GM12878 (cell line): ENCODE data around the gene TRIM47. TPM values are rescaled to one million over a fixed set of nuclear protein-coding genes. Genes with fewer than 3 reads are reported as not detected.
A peak's percentile ranks its signal among the peaks of the same experiment; 100 is the strongest.

Source experiments
- ASH2L ChIP-seq: fragments of 300-600, 200-600 bp; sonication (generic); IDR thresholded peaks from 2 replicates; pipeline ENCODE4 v1.6.1; 2017; ENCODE audit warnings: low read depth, mild to moderate bottlenecking, borderline replicate concordance
- BRCA1 ChIP-seq: IDR thresholded peaks from 2 replicates; pipeline ENCODE4 v1.6.1; 2011; ENCODE audit warnings: low read depth, low read length, improper control_type of control experiment
- CBX5 ChIP-seq: sonication (generic); IDR thresholded peaks from 2 replicates; pipeline ENCODE4 v1.6.1; 2016; ENCODE audit warnings: low read depth, moderate library complexity, mild to moderate bottlenecking, inconsistent platforms
- CEBPB ChIP-seq, 2 experiments: fragments of 150-350 bp in 1 of 2; IDR thresholded peaks; 2 replicates each; pipeline ENCODE4 v1.6.1; 2012 to 2014; ENCODE audit warnings: low read depth in 2 of 2, low read length in 2 of 2, borderline replicate concordance in 1 of 2, inconsistent platforms in 1 of 2
- CREM ChIP-seq: IDR thresholded peaks from 2 replicates; pipeline ENCODE4 v1.6.1; 2014; ENCODE audit warnings: antibody characterized with exemption, low read depth
- E2F4 ChIP-seq: IDR thresholded peaks from 2 replicates; pipeline ENCODE4 v1.6.1; 2012; ENCODE audit warnings: low read depth, low read length, improper control_type of control experiment
- EZH2 ChIP-seq: IDR thresholded peaks from 2 replicates; pipeline ENCODE4 v1.6.1; 2012; ENCODE audit warnings: low read depth, mild to moderate bottlenecking, control low read depth, inconsistent platforms, low read length, borderline replicate concordance; ENCODE audit not compliant: control insufficient read depth
- FOXM1 ChIP-seq: IDR thresholded peaks from 2 replicates; pipeline ENCODE4 v1.6.1; 2012; ENCODE audit warnings: low read depth, mild to moderate bottlenecking, inconsistent platforms, low read length, moderate library complexity
- GABPA ChIP-seq: IDR thresholded peaks from 2 replicates; pipeline ENCODE4 v1.6.1; 2014; ENCODE audit warnings: antibody characterized with exemption, low read depth, mild to moderate bottlenecking, inconsistent platforms
- IKZF2 ChIP-seq, 2 experiments: fragments of 450-650 bp; IDR thresholded peaks; 2 replicates each; pipeline ENCODE4 v1.6.1; 2017; ENCODE audit warnings: mild to moderate bottlenecking in 2 of 2, moderate library complexity in 2 of 2
- JUND ChIP-seq: IDR thresholded peaks from 2 replicates; pipeline ENCODE4 v1.6.1; 2012; ENCODE audit warnings: low read depth, mild to moderate bottlenecking, low read length, improper control_type of control experiment, moderate library complexity
- KAT2A ChIP-seq: conservative IDR thresholded peaks from 2 replicates; pipeline ENCODE4 v1.6.1; 2011; ENCODE audit warnings: low read depth, low read length; ENCODE audit not compliant: control insufficient read depth
- LARP7 ChIP-seq: fragments of 450-650 bp; IDR thresholded peaks from 2 replicates; pipeline ENCODE4 v1.6.1; 2017; ENCODE audit warnings: mild to moderate bottlenecking
- MEF2A ChIP-seq: IDR thresholded peaks from 2 replicates; pipeline ENCODE4 v1.6.1; 2011; ENCODE audit warnings: low read depth, mild to moderate bottlenecking, low read length, moderate library complexity; ENCODE audit not compliant: insufficient read depth
- MYC ChIP-seq: IDR thresholded peaks from 2 replicates; pipeline ENCODE4 v1.6.1; 2011; ENCODE audit warnings: mild to moderate bottlenecking, low read length, moderate library complexity, inconsistent platforms; ENCODE audit not compliant: insufficient read depth, insufficient replicate concordance, insufficient read length, severe bottlenecking
- NR2C2 ChIP-seq: IDR thresholded peaks from 2 replicates; pipeline ENCODE4 v1.6.1; 2011; ENCODE audit warnings: borderline replicate concordance, low read depth; ENCODE audit not compliant: control insufficient read depth, insufficient read length
- PML ChIP-seq: IDR thresholded peaks from 2 replicates; pipeline ENCODE4 v1.6.1; 2012; ENCODE audit warnings: low read length, inconsistent platforms
- POLR2AphosphoS2 ChIP-seq: IDR thresholded peaks from 2 replicates; pipeline ENCODE4 v1.6.1; 2011; ENCODE audit warnings: low read depth, mild to moderate bottlenecking, low read length, improper control_type of control experiment, moderate library complexity
- POLR2AphosphoS5 ChIP-seq: IDR thresholded peaks from 2 replicates; pipeline ENCODE4 v1.6.1; 2011; ENCODE audit warnings: mild to moderate bottlenecking, low read length, inconsistent platforms
- RAD21 ChIP-seq: IDR thresholded peaks from 2 replicates; pipeline ENCODE4 v1.6.1; 2011; ENCODE audit warnings: mild to moderate bottlenecking, low read depth, low read length, moderate library complexity; ENCODE audit not compliant: insufficient read depth
- SMAD1 ChIP-seq: fragments of 450-650 bp; IDR thresholded peaks from 2 replicates; pipeline ENCODE4 v1.6.1; 2018; ENCODE audit warnings: mild to moderate bottlenecking, low read depth; ENCODE audit not compliant: partially characterized antibody
- SREBF2 ChIP-seq: IDR thresholded peaks from 2 replicates; pipeline ENCODE4 v1.6.1; 2012; ENCODE audit warnings: mild to moderate bottlenecking, low read length
- TBL1XR1 ChIP-seq: IDR thresholded peaks from 2 replicates; pipeline ENCODE4 v1.6.1; 2012; ENCODE audit warnings: low read depth, low read length, improper control_type of control experiment
- TCF12 ChIP-seq: IDR thresholded peaks from 2 replicates; pipeline ENCODE4 v1.6.1; 2011; ENCODE audit warnings: low read depth, mild to moderate bottlenecking, low read length
- ZNF687 ChIP-seq: fragments of 450-650 bp; IDR thresholded peaks from 2 replicates; pipeline ENCODE4 v1.6.1; 2017; ENCODE audit warnings: mild to moderate bottlenecking, moderate library complexity
- polyA plus RNA-seq, 11 experiments: library from polyadenylated mRNA; depleted of rRNA in 4 of 11; unstranded in 6 of 11; stranded (reverse) in 5 of 11; fragments of >200 nt; fragmentation: Nextera tagmentation in 4 of 11; fragmentation: Illumina TruSeq in 1 of 11; extraction: Ambion mirVana in 4 of 11; extraction: Trizol in 1 of 11; gene quantifications; 1 replicate in 1 of 11; 2 replicates in 10 of 11; pipeline versions ENCODE4 v1.2.1 to v1.2.3, GENCODE V29; 2011 to 2016; ENCODE audit warnings: inconsistent platforms in 2 of 11, missing spikeins in 2 of 11, low read depth in 1 of 11
- total RNA-seq, 4 experiments: library from RNA; depleted of rRNA in 3 of 4; stranded (reverse); fragments of >200 nt in 3 of 4; fragmentation: Illumina TruSeq in 1 of 4; extraction: Trizol in 1 of 4; gene quantifications; 2 replicates each; pipeline versions ENCODE4 v1.2.1 to v1.2.3, GENCODE V29; 2013 to 2021
- TF ChIP-seq, protein P1 (sequence below): IDR thresholded peaks from 2 replicates; pipeline ENCODE4 v1.6.1; 2011; ENCODE audit warnings: low read depth, low read length, improper control_type of control experiment, borderline replicate concordance

The TRIM47 gene
- total and polyA plus RNA-seq, 10 of the 15 experiments (the other 5 are each of a cell fraction or from before 2014, with no cell fraction given), result 0.35 to 9.7 (median 5.3) TPM

DNA sequence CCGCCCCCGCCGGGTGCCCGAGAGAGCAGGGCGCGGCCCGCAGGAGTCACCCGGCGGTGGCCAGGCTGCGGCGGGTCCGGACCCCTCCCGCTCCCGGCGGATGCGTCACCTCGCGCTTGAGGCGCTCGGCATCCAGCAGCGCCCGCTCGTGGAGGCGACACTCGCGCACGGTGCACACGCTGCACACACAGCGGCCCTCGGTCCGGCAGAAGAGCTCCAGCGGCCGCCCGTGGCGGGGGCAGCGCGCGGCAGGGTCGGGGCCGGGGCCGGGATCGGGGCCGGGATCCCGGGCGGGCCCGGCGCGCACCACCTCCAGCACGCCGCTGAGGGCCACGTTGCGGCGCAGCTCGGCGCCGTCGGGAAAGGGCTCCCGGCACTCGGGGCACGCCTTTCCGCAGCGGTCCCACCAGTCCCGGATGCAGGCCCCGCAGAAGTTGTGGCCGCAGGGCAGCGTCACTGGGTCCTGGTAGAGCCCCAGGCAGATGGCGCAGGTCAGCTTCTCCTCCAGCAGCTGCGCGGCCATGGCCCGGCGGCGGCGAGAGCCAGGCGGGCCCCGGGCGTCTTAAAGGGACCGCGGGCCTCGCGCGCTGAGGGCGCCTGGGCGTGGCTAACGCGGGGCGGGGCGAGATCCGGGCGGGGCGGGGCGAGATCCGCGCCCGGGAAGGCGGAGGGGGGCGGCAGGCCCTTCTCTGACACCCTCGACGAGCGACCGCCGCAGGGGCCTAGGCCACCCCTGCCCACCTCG is 18.2 kb upstream of the TRIM47 start, which contains the start of gene TRIM65 (continued):
- no peak for TF ChIP-seq SMAD1
- no peak for TF ChIP-seq EZH2
- TF ChIP-seq POLR2AphosphoS5, result peak; percentile 55; the same call in 1 of the 2 replicates
- TF ChIP-seq SREBF2, result no peak
- TF ChIP-seq LARP7, result peak; percentile 98
- no peak for TF ChIP-seq MYC
- no peak for TF ChIP-seq CREM
- no peak for TF ChIP-seq BRCA1
- TF ChIP-seq CBX5, result no peak
- no peak for TF ChIP-seq E2F4
- no peak for TF ChIP-seq NR2C2
- TF ChIP-seq, protein P1, sequence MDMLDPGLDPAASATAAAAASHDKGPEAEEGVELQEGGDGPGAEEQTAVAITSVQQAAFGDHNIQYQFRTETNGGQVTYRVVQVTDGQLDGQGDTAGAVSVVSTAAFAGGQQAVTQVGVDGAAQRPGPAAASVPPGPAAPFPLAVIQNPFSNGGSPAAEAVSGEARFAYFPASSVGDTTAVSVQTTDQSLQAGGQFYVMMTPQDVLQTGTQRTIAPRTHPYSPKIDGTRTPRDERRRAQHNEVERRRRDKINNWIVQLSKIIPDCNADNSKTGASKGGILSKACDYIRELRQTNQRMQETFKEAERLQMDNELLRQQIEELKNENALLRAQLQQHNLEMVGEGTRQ, result no peak
- TF ChIP-seq ZNF687, result peak; percentile 66
- no peak for TF ChIP-seq GABPA
- TF ChIP-seq POLR2AphosphoS2, result no peak
- TF ChIP-seq MEF2A, result no peak
- TF ChIP-seq CEBPB (IDR thresholded peaks at IDR 0.05; ENCODE audit: borderline replicate concordance in 1 of 2, low read depth in 2 of 2, low read length in 2 of 2), result no peak
- TF ChIP-seq FOXM1, result no peak
- TF ChIP-seq JUND, result no peak
- no peak for TF ChIP-seq ASH2L
- TF ChIP-seq RAD21, result peak; percentile 38; the same call in 1 of the 2 replicates
- TF ChIP-seq KAT2A, result no peak
- TF ChIP-seq TBL1XR1, result no peak
- no peak; the same call in 1 of the 2 replicates for TF ChIP-seq PML
- no peak for TF ChIP-seq IKZF2 (IDR thresholded peaks at IDR 0.05)
- TF ChIP-seq TCF12, result peak; percentile 69; the same call in 1 of the 2 replicates
